Glomerular endothelial cell (primary cell): ENCODE data around the gene ANKRD2. TPM values are rescaled to one million over a fixed set of nuclear protein-coding genes. Genes with fewer than 3 reads are reported as not detected.

Experiments
- DNase-seq: peaks from one replicate; pipeline ENCODE4 v3.0.0-alpha.2; 2011; ENCODE audit warnings: low read depth, low spot score; ENCODE audit errors: extremely low read depth
- total RNA-seq: library from RNA; depleted of rRNA; stranded (reverse); fragments of >200 nt; gene quantifications from 2 replicates; pipeline ENCODE4 v1.2.3, GENCODE V29; 2015

ANKRD2 gene
- total RNA-seq, 1 donor from 2014 or later = not detected

- DNase-seq = no peak
Measured at GRCh38 chr10:97631098-97631497, 58.5 kb downstream of the ANKRD2 start.

- DNase-seq = no peak
Measured at GRCh38 chr10:97632949-97633884, 60.6 kb downstream of the ANKRD2 start, which contains the start of gene MORN4. TSS of gene MORN4 (minus strand) at chr10:97633500. CDS start at chr10:97619653, 13,847 bp downstream.

Other genes with a start within 250 kb of the ANKRD2 start
- 10.3 and 10.6 TPM in 2 replicates for gene FRAT2, start 238.1 kb upstream of the ANKRD2 start, total RNA-seq
- gene RRP12, start 171.4 kb upstream of the ANKRD2 start, total RNA-seq = 16.5 and 33.0 TPM in 2 replicates
- 414 and 482 TPM in 2 replicates for gene PGAM1, start 146.6 kb upstream of the ANKRD2 start, total RNA-seq
- 40.2 and 41.5 TPM in 2 replicates for gene EXOSC1, start 126.8 kb upstream of the ANKRD2 start, total RNA-seq
- gene ZDHHC16, start 126.6 kb upstream of the ANKRD2 start, total RNA-seq = 39.3 and 61.9 TPM in 2 replicates
- 145 and 147 TPM in 2 replicates for gene MMS19, start 74.4 kb upstream of the ANKRD2 start, total RNA-seq
- 105 and 111 TPM in 2 replicates for gene UBTD1, start 73.9 kb upstream of the ANKRD2 start, total RNA-seq
- 0.12 and 0.15 TPM in 2 replicates for gene HOGA1, start 11.6 kb downstream of the ANKRD2 start, total RNA-seq
- gene C10orf62, start 16.9 kb downstream of the ANKRD2 start, total RNA-seq = not detected in 2 replicates
- gene MORN4, start 60.7 kb downstream of the ANKRD2 start, total RNA-seq = 3.9 and 9.7 TPM in 2 replicates
- 26.6 and 30.3 TPM in 2 replicates for gene PI4K2A, start 67.9 kb downstream of the ANKRD2 start, total RNA-seq
- 2.4 and 3.0 TPM in 2 replicates for gene AVPI1, start 114.5 kb downstream of the ANKRD2 start, total RNA-seq
- gene MARVELD1, start 141.0 kb downstream of the ANKRD2 start, total RNA-seq = 39.0 and 50.3 TPM in 2 replicates
- gene ZFYVE27, start 164.3 kb downstream of the ANKRD2 start, total RNA-seq = 11.4 and 22.6 TPM in 2 replicates
- not detected in 2 replicates for gene SFRP5, start 199.2 kb downstream of the ANKRD2 start, total RNA-seq